ENCODE results near the gene ZNF638.

The ZNF638 gene

DNA sequence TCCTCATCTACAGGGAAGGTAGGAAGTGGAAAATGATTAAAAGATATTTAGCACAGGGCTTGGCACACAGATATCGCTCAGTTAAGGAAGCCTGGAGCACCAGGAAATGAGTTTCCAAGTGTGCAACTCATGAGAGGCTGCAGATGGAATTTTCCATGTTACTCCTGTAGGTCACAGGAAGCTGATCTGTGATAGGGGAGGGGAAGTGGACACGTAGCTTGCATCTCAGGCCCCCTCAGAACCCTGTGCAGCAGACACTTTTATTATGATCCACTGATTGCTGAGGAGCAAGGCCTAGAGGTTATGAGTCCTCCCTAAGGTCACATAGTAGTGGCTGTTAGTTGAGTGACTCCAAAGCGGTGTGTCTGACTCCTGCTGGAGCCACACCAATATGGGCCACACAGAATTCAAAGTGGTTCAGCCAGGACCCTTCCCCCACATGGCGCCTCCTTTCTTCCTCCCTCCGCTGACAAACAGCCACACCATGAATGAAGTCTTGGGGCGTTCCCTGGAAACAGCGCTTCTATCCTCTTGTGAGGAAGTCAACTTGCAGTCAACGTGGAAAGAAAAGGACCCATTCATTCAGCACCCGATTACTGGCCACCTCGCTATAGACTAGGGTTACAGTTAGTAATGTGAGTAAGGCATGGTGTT lies 143.3 kb downstream of the ZNF638 start:
- POLR2A ChIA-PET, result interaction anchor here (0.5 to 0.6 kb wide), 2 partner anchors 14 to 1766 kb away, joined by 3 to 4 read pairs; no protein-coding TSS in a partner anchor
- CTCF ChIA-PET, result interaction anchor here (0.8 to 4.1 kb wide), 2 partner anchors 14 to 175 kb away, joined by 3 to 22 read pairs; no protein-coding TSS in a partner anchor
- H3K4me3 ChIP-seq (ENCODE audit: low read depth, low read length), result no peak overlapping the region
- no peaks in the 10 kb centered on the region for H3K36me3 ChIP-seq (ENCODE audit: control insufficient read depth in 2 of 2, insufficient read depth in 1 of 2, low read length in 2 of 2)
- no peaks in the 10 kb centered on the region for H3K4me1 ChIP-seq (ENCODE audit: control insufficient read depth, insufficient read depth, low read length)
- TF ChIP-seq, protein P1, sequence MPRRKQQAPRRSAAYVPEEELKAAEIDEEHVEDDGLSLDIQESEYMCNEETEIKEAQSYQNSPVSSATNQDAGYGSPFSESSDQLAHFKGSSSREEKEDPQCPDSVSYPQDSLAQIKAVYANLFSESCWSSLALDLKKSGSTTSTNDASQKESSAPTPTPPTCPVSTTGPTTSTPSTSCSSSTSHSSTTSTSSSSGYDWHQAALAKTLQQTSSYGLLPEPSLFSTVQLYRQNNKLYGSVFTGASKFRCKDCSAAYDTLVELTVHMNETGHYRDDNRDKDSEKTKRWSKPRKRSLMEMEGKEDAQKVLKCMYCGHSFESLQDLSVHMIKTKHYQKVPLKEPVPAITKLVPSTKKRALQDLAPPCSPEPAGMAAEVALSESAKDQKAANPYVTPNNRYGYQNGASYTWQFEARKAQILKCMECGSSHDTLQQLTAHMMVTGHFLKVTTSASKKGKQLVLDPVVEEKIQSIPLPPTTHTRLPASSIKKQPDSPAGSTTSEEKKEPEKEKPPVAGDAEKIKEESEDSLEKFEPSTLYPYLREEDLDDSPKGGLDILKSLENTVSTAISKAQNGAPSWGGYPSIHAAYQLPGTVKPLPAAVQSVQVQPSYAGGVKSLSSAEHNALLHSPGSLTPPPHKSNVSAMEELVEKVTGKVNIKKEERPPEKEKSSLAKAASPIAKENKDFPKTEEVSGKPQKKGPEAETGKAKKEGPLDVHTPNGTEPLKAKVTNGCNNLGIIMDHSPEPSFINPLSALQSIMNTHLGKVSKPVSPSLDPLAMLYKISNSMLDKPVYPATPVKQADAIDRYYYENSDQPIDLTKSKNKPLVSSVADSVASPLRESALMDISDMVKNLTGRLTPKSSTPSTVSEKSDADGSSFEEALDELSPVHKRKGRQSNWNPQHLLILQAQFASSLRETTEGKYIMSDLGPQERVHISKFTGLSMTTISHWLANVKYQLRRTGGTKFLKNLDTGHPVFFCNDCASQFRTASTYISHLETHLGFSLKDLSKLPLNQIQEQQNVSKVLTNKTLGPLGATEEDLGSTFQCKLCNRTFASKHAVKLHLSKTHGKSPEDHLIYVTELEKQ (tag by site-specific recombination; IDR thresholded peaks at IDR 0.05; ENCODE audit: borderline replicate concordance), result no peak
- TF ChIP-seq ZNF843 (tag by site-specific recombination; IDR thresholded peaks at IDR 0.05), result no peak
- TF ChIP-seq, protein P2, sequence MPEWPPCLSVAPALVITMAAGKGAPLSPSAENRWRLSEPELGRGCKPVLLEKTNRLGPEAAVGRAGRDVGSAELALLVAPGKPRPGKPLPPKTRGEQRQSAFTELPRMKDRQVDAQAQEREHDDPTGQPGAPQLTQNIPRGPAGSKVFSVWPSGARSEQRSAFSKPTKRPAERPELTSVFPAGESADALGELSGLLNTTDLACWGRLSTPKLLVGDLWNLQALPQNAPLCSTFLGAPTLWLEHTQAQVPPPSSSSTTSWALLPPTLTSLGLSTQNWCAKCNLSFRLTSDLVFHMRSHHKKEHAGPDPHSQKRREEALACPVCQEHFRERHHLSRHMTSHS (tag by site-specific recombination; IDR thresholded peaks at IDR 0.05), result no peak
- TF ChIP-seq ZBTB8A (tag by site-specific recombination; IDR thresholded peaks at IDR 0.05), result no peak
- no peak for TF ChIP-seq ZSCAN5A (tag by site-specific recombination; IDR thresholded peaks at IDR 0.05)
- no peak for TF ChIP-seq ZNF629 (tag by site-specific recombination; IDR thresholded peaks at IDR 0.05)
- no peak for TF ChIP-seq ZNF658 (tag by site-specific recombination; IDR thresholded peaks at IDR 0.05)
- TF ChIP-seq KLF1 (tag by site-specific recombination; IDR thresholded peaks at IDR 0.05), result no peak
- no peak for TF ChIP-seq ZSCAN30 (tag by site-specific recombination; IDR thresholded peaks at IDR 0.05)
- TF ChIP-seq ZNF146 (tag by site-specific recombination; IDR thresholded peaks at IDR 0.05), result no peak
- no peak for TF ChIP-seq ZNF433 (tag by site-specific recombination; IDR thresholded peaks at IDR 0.05; ENCODE audit: low read depth)
- TF ChIP-seq MEIS1 (CRISPR knock-in tag; IDR thresholded peaks at IDR 0.05; ENCODE audit: borderline replicate concordance), result no peak
- no peak for TF ChIP-seq GLIS2 (tag by site-specific recombination; IDR thresholded peaks at IDR 0.05)
- TF ChIP-seq YY1 (tag by site-specific recombination; IDR thresholded peaks at IDR 0.05), result no peak
- no peaks in the 10 kb centered on the region for H3K9me3 ChIP-seq (ENCODE audit: control insufficient read depth, insufficient read depth, low read depth, low read length)
- no peak overlapping the region for H3K27ac ChIP-seq (ENCODE audit: extremely low read depth, low read depth, low read length)

GRCh38 chr2:71476495-71476894 lies 144.9 kb downstream of the ZNF638 start:
- CTCF ChIA-PET, result interaction anchor here (0.6 to 4.1 kb wide), 4 partner anchors 15 to 1438 kb away, joined by 3 to 22 read pairs (median 5); no protein-coding TSS in a partner anchor
- POLR2A ChIA-PET, result interaction anchor here (1.0 kb wide), 1 partner anchor 24 kb away, joined by 4 read pairs; no protein-coding TSS in a partner anchor
- no peaks in the 10 kb centered on the region for H3K4me1 ChIP-seq (ENCODE audit: control insufficient read depth, insufficient read depth, low read length)
- H3K9me3 ChIP-seq (ENCODE audit: control insufficient read depth, insufficient read depth, low read depth, low read length), result no peaks in the 10 kb centered on the region
- TF ChIP-seq ZNF791 (tag by site-specific recombination; IDR thresholded peaks at IDR 0.05) (no peak), ZNF768 (tag by site-specific recombination; IDR thresholded peaks at IDR 0.05) (no peak), ZFP41 (tag by site-specific recombination; IDR thresholded peaks at IDR 0.05; ENCODE audit: borderline replicate concordance) (no peak), GLIS2 (tag by site-specific recombination; IDR thresholded peaks at IDR 0.05) (no peak), ZNF433 (tag by site-specific recombination; IDR thresholded peaks at IDR 0.05; ENCODE audit: low read depth) (no peak), GLIS1 (tag by site-specific recombination; IDR thresholded peaks at IDR 0.05) (no peak), ZNF350 (tag by site-specific recombination; IDR thresholded peaks at IDR 0.05) (no peak), ZEB2 (tag by site-specific recombination; IDR thresholded peaks at IDR 0.05) (no peak), ZNF416 (tag by site-specific recombination; IDR thresholded peaks at IDR 0.05) (no peak), YY1 (tag by site-specific recombination; IDR thresholded peaks at IDR 0.05) (no peak), ZNF426 (tag by site-specific recombination; IDR thresholded peaks at IDR 0.05) (no peak)
- TF ChIP-seq, protein P3, sequence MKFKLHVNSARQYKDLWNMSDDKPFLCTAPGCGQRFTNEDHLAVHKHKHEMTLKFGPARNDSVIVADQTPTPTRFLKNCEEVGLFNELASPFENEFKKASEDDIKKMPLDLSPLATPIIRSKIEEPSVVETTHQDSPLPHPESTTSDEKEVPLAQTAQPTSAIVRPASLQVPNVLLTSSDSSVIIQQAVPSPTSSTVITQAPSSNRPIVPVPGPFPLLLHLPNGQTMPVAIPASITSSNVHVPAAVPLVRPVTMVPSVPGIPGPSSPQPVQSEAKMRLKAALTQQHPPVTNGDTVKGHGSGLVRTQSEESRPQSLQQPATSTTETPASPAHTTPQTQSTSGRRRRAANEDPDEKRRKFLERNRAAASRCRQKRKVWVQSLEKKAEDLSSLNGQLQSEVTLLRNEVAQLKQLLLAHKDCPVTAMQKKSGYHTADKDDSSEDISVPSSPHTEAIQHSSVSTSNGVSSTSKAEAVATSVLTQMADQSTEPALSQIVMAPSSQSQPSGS (tag by site-specific recombination; IDR thresholded peaks at IDR 0.05; ENCODE audit: low read depth), result no peak
- TF ChIP-seq, protein P4, sequence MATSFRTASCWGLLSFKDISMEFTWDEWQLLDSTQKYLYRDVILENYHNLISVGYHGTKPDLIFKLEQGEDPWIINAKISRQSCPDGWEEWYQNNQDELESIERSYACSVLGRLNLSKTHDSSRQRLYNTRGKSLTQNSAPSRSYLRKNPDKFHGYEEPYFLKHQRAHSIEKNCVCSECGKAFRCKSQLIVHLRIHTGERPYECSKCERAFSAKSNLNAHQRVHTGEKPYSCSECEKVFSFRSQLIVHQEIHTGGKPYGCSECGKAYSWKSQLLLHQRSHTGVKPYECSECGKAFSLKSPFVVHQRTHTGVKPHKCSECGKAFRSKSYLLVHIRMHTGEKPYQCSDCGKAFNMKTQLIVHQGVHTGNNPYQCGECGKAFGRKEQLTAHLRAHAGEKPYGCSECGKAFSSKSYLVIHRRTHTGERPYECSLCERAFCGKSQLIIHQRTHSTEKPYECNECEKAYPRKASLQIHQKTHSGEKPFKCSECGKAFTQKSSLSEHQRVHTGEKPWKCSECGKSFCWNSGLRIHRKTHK (tag by site-specific recombination; IDR thresholded peaks at IDR 0.05), result no peak
- no peak overlapping the region for H3K27ac ChIP-seq (ENCODE audit: extremely low read depth, low read depth, low read length)
- H3K4me3 ChIP-seq (ENCODE audit: low read depth, low read length), result no peak overlapping the region
- H3K36me3 ChIP-seq (ENCODE audit: control insufficient read depth in 2 of 2, insufficient read depth in 1 of 2, low read length in 2 of 2), result no peaks in the 10 kb centered on the region
